HCT116 (cell line): ENCODE data around the gene FAM9A.

Experiments
- CTCF ChIP-seq, 3 experiments: fragments of 200-600 bp in 1 of 3; sonication (generic) in 1 of 3; IDR thresholded peaks in 2 of 3; conservative IDR thresholded peaks in 1 of 3; 2 replicates each; pipeline ENCODE4 v1.5.1; 2012 to 2017; ENCODE audit warnings: low read depth in 2 of 3, low read length in 2 of 3, antibody characterized with exemption in 1 of 3, borderline replicate concordance in 1 of 3, control low read depth in 1 of 3, mild to moderate bottlenecking in 1 of 3, mixed read lengths in 1 of 3, mixed run types in 1 of 3, moderate library complexity in 1 of 3; ENCODE audit not compliant: insufficient read depth in 1 of 3
- POLR2A ChIP-seq: IDR thresholded peaks from 2 replicates; pipeline ENCODE4 v1.7.0; 2011; ENCODE audit warnings: borderline replicate concordance; ENCODE audit not compliant: insufficient read depth, insufficient read length; ENCODE audit errors: extremely low read depth

DNA sequence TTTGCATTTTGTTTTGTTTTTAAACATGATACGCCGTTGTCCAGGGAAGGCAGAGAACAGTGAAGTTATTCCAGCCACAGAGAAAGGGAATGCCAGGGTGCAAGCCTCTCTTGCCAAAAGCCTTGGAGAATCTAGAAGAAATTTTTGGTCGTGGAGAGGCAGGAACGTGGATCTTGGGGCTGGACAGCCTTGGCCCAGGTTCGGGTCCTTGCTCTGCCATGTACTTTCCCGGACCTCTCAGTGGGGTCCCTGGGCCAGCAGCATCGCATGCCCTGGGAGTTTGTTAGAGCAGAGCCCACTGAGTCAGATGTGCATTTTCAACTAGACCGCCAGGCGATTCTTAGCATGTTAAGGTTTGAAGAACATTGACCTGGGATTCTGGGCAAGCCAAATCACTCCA, 18.6 kb downstream of the FAM9A start:
- TF ChIP-seq POLR2A: no peak
- no peak for TF ChIP-seq CTCF (IDR thresholded peaks at IDR 0.05 in 2 of 3, conservative IDR thresholded peaks at IDR 0.05 in 1 of 3; ENCODE audit: borderline replicate concordance in 1 of 3, insufficient read depth in 1 of 3, low read depth in 2 of 3, low read length in 2 of 3)
